ENCODE results near the gene KAT14.
"Not testable (repeated sequence)": the region's sequence is repeated elsewhere in the genome, so short reads cannot be mapped to it uniquely, and the experiment has no call there.

The KAT14 gene

GRCh38 chr20:18156045-18156444 is 18.4 kb downstream of the KAT14 start:
- no peak for DNase-seq

GRCh38 chr20:18164356-18164755 is 26.7 kb downstream of the KAT14 start:
- no peak for DNase-seq

GRCh38 chr20:18165553-18165952 is 27.9 kb downstream of the KAT14 start:
- DNase-seq, result no peak

- no peak for DNase-seq
Measured at GRCh38 chr20:18166241-18166881, 28.7 kb downstream of the KAT14 start.

- no peak for DNase-seq
Measured at GRCh38 chr20:18166950-18167349, 29.3 kb downstream of the KAT14 start.

GRCh38 chr20:18172379-18172778 is 34.7 kb downstream of the KAT14 start:
- no peak for DNase-seq

GRCh38 chr20:18174906-18175683 is 37.4 kb downstream of the KAT14 start:
- DNase-seq, result no peak

GRCh38 chr20:18176318-18176785 is 38.7 kb downstream of the KAT14 start:
- no peak for DNase-seq

GRCh38 chr20:18180366-18180765 is 42.7 kb downstream of the KAT14 start:
- DNase-seq, result not testable (repeated sequence)

GRCh38 chr20:18180815-18181214 is 43.2 kb downstream of the KAT14 start:
- DNase-seq, result no peak

- no peak for DNase-seq
Measured at GRCh38 chr20:18187020-18187419, 49.4 kb downstream of the KAT14 start.

GRCh38 chr20:18188434-18188833 is 50.8 kb downstream of the KAT14 start:
- DNase-seq, result no peak

- no peak for DNase-seq
Measured at GRCh38 chr20:18190338-18191233, 52.9 kb downstream of the KAT14 start.

GRCh38 chr20:18191306-18191705 is 53.6 kb downstream of the KAT14 start:
- no peak for DNase-seq

- not testable (repeated sequence) for DNase-seq
Measured at GRCh38 chr20:18194461-18194860, 56.8 kb downstream of the KAT14 start.

- no peak for DNase-seq
Measured at GRCh38 chr20:18195931-18196330, 58.3 kb downstream of the KAT14 start.

GRCh38 chr20:18197382-18198070 is 59.9 kb downstream of the KAT14 start:
- no peak for DNase-seq

- DNase-seq, result no peak
Measured at GRCh38 chr20:18202966-18203365, 65.3 kb downstream of the KAT14 start.

GRCh38 chr20:18203700-18204099 is 66.0 kb downstream of the KAT14 start:
- not testable (repeated sequence) for DNase-seq

GRCh38 chr20:18213002-18213401 is 75.3 kb downstream of the KAT14 start:
- no peak for DNase-seq

GRCh38 chr20:18215566-18215965 is 77.9 kb downstream of the KAT14 start:
- DNase-seq, result no peak

- DNase-seq, result no peak
Measured at GRCh38 chr20:18218280-18218679, 80.6 kb downstream of the KAT14 start.

- no peak for DNase-seq
Measured at GRCh38 chr20:18223409-18223808, 85.7 kb downstream of the KAT14 start.
